HUES48 (cell line): ENCODE results near the gene YWHAG.
A peak's percentile ranks its signal among the peaks of the same experiment; 100 is the strongest.
"Not testable (repeated sequence)": the region's sequence is repeated elsewhere in the genome, so short reads cannot be mapped to it uniquely, and the experiment has no call there.

Experiments used
- H3K27ac ChIP-seq: one replicate; pipeline ENCODE4 v1.7.0; 2013; ENCODE audit warnings: low read depth, low read length, inconsistent platforms
- H3K27me3 ChIP-seq: 2 replicates; pipeline ENCODE4 v1.6.1; 2013; ENCODE audit warnings: mild to moderate bottlenecking, low read length; ENCODE audit not compliant: control insufficient read depth, insufficient read depth
- H3K36me3 ChIP-seq: 2 replicates; pipeline ENCODE4 v1.6.1; 2013; ENCODE audit warnings: low read length; ENCODE audit not compliant: control insufficient read depth, insufficient read depth
- H3K4me1 ChIP-seq: 2 replicates; pipeline ENCODE4 v1.6.1; 2013; ENCODE audit warnings: mild to moderate bottlenecking, low read length; ENCODE audit not compliant: control insufficient read depth, insufficient read depth
- H3K4me3 ChIP-seq: 2 replicates; pipeline ENCODE4 v1.5.1; 2013; ENCODE audit warnings: mild to moderate bottlenecking, low read depth, low read length
- H3K9ac ChIP-seq: 2 replicates; pipeline ENCODE4 v1.6.1; 2013; ENCODE audit warnings: mild to moderate bottlenecking, low read depth, low read length, moderate library complexity
- H3K9me3 ChIP-seq: 2 replicates; pipeline ENCODE4 v1.6.1; 2013; ENCODE audit warnings: low read length; ENCODE audit not compliant: control insufficient read depth, insufficient read depth

Gene YWHAG

DNA sequence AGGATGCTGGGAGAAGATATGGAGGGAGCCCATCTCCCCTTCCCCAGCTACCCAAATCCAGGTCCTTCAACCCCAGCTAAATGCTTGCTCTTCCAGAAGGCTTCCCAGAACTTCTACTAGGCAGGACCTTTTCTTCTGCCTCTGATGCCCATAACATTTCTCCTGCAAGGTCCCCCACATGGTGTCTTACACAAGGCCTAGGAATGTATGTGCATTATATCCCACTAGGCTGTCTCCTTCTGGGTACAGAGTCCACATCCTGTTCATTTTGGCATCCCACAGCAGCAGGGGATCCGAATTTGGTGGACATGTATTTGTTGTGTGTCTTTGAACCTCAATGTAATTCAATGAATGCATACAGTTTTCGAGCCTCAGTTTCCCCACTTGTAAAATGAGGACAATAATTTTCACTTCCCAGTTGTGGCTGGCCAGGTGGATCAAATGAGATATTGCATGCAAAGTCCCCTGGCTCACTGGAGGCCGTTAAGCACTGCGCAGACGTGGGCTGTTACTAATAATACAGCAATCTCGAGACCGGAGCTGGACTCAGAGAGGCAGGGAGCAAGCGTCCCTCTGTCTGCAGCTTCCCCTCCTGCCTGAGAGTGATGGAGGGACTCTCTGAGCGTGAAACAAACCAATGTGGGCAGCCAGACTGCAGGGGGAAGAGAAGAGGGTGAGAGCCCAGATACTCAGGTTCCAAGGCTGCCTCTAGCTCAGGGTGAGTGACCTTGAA, 18.6 kb upstream of the YWHAG start:
- H3K9ac ChIP-seq = no peak overlapping the region
- H3K27ac ChIP-seq = no peak overlapping the region
- no peak overlapping the region for H3K4me3 ChIP-seq
- no peaks in the 10 kb centered on the region for H3K9me3 ChIP-seq
- H3K27me3 ChIP-seq = no peaks in the 10 kb centered on the region
- peaks cover 4% of the 10 kb centered on the region for H3K4me1 ChIP-seq
- H3K36me3 ChIP-seq = no peaks in the 10 kb centered on the region

DNA sequence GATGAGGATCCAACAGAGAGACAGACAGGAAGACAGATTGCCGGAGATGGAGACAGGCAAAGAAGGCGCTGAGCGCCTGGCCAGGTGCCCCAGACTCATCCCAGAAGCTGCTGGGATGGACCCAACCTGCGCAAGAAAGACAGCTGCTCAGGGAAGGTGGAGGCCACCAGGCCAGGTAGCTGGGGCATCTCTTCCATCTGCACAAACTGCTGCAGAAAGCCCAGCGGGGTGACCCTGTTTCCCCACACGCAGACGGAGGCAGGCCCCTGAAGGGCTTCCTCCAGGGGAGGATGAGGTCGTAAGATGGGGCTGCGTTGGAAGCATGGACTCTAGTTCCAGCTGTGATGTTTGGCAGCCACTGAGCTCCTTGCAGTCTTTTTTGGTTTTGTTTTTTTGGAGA, 16.5 kb upstream of the YWHAG start:
- H3K36me3 ChIP-seq = no peaks in the 10 kb centered on the region
- peaks cover 2% of the 10 kb centered on the region for H3K4me1 ChIP-seq
- H3K27ac ChIP-seq = no peak overlapping the region
- no peak overlapping the region for H3K9ac ChIP-seq
- H3K9me3 ChIP-seq = no peaks in the 10 kb centered on the region
- H3K4me3 ChIP-seq = no peak overlapping the region
- no peaks in the 10 kb centered on the region for H3K27me3 ChIP-seq

DNA sequence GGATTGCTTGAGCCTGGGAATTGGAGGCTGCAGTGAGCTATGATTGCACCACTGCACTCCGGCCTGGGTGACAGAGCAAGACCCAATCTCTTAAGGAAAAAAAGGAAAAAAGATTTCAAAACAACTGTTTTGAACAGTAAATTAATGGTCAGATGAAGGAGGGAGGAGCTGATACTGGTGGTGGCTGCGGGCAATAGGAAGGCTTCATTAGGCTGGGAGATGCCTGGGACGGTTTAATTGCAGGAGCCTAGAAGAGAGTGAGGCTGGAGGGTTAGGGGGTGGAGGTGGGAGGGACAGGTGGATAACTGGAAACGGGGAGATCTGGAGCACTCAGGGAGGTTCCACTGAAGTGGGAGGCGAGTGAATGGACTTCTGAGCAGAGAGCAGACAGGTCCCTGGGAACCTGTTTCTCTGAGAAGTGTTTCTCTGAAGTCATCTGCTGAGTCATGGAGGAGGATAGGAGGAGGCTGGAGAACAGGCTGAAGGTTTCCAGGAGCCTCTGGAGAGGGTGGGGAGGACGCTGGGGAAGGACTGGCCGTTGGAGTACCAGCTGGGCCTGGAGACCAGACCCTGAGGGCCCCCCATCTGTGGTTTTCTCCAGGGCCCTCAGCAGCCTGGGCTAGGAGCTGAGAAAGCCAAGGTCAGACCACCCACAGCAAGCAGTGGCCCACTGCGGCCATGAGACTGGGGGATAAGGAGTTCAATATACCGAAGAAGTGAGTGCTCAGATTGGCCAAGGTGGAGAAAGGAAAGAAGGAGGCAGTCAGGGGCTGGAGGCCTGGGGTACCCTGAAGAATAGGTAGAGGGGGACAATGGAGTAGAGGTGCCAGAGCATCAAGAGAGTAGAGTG, 14.4 kb upstream of the YWHAG start:
- no peak overlapping the region for H3K4me3 ChIP-seq
- H3K27ac ChIP-seq = no peak overlapping the region
- no peaks in the 10 kb centered on the region for H3K36me3 ChIP-seq
- no peaks in the 10 kb centered on the region for H3K4me1 ChIP-seq
- H3K9me3 ChIP-seq = no peaks in the 10 kb centered on the region
- H3K27me3 ChIP-seq = no peaks in the 10 kb centered on the region
- H3K9ac ChIP-seq = no peak overlapping the region

DNA sequence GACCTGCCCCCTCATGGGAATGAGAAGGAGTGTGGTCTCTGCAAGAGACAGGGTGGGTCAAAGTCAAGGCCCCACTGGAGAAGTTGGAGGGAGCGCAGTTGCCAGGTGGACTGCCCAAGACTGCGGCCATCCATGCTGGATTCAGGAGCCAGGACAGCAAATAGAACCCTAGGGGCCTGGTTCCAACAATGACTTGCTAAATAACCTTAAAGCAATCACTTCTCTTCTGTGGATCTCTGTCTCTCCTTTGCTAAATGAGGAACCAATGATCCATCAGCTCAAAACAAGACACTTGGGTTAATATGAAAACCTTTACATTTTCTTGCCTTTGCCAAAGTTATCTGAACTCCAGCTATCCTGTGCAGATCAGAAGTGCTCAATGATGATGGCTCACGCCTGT, 12.6 kb upstream of the YWHAG start:
- Histone ChIP-seq H3K27ac (no peak overlapping the region), H3K4me1 (no peaks in the 10 kb centered on the region), H3K9ac (no peak overlapping the region), H3K9me3 (no peaks in the 10 kb centered on the region), H3K4me3 (no peak overlapping the region), H3K27me3 (no peaks in the 10 kb centered on the region), H3K36me3 (no peaks in the 10 kb centered on the region)

DNA sequence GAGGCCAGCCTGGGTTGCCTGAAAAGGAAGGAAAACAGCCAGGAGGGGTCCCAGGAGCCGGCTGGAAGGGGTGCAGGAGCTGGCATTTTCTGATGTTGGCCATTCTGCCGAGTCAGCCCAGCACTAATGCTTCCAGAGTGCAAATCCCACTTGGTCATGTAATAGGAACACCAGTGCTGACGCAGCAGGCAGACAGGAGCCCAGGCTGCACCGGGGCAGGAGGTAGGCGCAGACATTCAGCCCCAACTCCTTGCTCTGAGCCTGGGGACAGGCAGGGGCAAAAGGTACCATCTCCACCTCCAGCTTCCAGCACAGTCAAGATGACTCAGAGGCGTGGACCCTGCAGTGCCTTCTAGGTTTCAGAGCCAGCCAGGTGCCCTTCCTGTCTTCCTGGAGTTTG, 10.2 kb upstream of the YWHAG start:
- peaks cover 8% of the 10 kb centered on the region for H3K4me1 ChIP-seq
- no peak overlapping the region for H3K27ac ChIP-seq
- H3K4me3 ChIP-seq = no peak overlapping the region
- H3K36me3 ChIP-seq = no peaks in the 10 kb centered on the region
- H3K27me3 ChIP-seq = no peaks in the 10 kb centered on the region
- no peaks in the 10 kb centered on the region for H3K9me3 ChIP-seq
- no peak overlapping the region for H3K9ac ChIP-seq

DNA sequence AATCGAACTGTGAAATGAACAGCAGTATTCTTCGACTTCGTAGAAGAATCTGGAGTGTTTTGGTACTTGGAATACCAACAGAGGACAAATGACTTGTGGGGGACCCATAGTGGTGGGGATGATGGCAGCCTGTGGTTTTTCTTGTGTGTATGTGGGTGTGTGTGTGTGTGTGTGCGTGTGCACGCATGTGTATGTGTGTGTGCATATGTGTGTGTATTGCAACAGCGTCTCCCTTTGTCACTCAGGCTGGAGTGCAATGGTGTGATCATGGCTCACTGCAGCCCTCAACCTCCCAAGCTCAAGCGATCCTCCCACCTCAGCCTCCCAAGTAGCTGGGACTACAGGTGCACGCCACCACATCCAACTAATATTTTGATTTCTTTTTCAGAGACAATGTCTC, 9.4 kb upstream of the YWHAG start:
- H3K27me3 ChIP-seq = no peaks in the 10 kb centered on the region
- no peak overlapping the region for H3K27ac ChIP-seq
- peaks cover 10% of the 10 kb centered on the region for H3K4me1 ChIP-seq
- H3K36me3 ChIP-seq = no peaks in the 10 kb centered on the region
- H3K9ac ChIP-seq = no peak overlapping the region
- no peak overlapping the region for H3K4me3 ChIP-seq
- no peaks in the 10 kb centered on the region for H3K9me3 ChIP-seq

DNA sequence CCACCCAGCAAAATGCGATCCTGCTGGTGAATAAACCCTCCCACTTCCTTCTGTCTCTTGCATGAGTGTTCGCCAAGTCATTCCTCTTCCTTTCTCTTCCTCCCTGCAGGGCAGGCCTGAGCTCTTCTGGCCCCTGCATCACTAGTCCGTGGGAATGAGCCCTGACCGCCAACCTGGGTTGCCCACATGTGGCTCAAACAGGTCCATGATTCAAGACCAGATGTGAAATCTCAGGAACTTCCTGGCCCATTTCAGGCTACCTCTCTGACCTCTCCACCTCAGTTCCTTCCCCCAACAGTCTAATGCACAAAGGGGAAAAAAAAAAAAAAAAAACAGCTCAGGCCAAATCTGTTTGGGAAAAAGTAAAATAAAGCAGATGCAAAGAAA, 5.4 kb upstream of the YWHAG start:
- Histone ChIP-seq H3K36me3 (no peaks in the 10 kb centered on the region), H3K27me3 (no peaks in the 10 kb centered on the region), H3K9ac (peak overlapping the region; percentile 40; the same call in 1 of the 2 replicates), H3K4me3 (no peak overlapping the region), H3K4me1 (peaks cover 15% of the 10 kb centered on the region), H3K27ac (peak overlapping the region; percentile 75), H3K9me3 (no peaks in the 10 kb centered on the region)

DNA sequence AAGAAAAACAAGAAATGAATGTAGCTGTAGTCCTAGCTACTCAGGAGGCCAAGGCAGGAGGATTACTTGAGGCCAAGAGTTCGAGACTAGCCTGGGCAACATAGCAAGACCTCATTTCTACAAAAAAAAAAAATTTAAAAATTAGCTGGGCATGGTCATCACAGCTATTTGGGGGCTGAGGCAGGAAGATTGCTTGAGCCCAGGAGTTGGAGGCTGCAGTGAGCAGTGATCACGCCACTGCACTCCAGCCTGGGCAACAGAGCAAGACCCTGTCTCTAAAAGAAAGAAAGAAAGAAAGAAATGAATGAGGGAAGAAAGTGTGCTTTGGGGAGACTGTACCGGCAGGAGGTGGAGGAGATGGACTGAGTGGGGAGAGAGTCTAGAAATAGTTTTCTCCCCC, 5.0 kb upstream of the YWHAG start:
- H3K9ac ChIP-seq, H3K4me3 ChIP-seq, H3K9me3 ChIP-seq, H3K36me3 ChIP-seq, H3K27me3 ChIP-seq: not testable (repeated sequence)
- Histone ChIP-seq H3K4me1 (peaks cover 15% of the 10 kb centered on the region), H3K27ac (peak overlapping the region; percentile 75)

DNA sequence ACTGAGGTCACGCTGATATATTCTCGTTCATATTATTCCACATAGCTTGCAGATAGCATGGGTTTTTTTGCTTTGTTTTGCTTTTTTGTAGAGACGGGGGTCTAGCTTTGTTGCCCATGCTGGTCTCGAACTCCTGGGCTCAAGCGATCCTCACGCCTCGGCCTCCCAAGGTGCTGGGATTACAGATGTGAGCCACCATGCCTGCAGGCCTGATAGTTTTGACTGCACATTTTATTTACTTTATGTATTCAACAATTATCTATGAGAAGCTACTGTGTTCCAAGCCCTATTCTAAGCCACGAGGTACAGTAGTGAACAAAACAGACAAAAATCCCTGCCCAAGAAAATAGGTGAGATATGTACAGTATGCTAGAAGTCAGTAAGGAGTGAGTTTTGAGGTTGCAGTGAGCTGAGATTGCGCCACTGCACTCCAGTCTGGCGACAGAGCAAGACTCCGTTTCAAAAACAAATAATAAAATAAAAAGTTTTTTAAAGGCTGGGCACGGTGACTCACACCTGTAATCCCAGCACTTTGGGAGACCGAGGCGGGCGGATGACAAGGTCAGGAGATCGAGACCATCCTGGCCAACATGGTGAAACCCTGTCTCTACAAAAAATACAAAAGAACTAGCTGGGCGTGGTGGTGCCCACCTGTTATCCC, 1.3 kb upstream of the YWHAG start:
- H3K4me3 ChIP-seq = no peak overlapping the region
- no peaks in the 10 kb centered on the region for H3K27me3 ChIP-seq
- no peaks in the 10 kb centered on the region for H3K9me3 ChIP-seq
- H3K4me1 ChIP-seq = peaks cover 32% of the 10 kb centered on the region
- H3K36me3 ChIP-seq = peaks cover 23% of the 10 kb centered on the region
- H3K27ac ChIP-seq = peak overlapping the region; percentile 98
- peak overlapping the region; percentile 57; the same call in 1 of the 2 replicates for H3K9ac ChIP-seq

DNA sequence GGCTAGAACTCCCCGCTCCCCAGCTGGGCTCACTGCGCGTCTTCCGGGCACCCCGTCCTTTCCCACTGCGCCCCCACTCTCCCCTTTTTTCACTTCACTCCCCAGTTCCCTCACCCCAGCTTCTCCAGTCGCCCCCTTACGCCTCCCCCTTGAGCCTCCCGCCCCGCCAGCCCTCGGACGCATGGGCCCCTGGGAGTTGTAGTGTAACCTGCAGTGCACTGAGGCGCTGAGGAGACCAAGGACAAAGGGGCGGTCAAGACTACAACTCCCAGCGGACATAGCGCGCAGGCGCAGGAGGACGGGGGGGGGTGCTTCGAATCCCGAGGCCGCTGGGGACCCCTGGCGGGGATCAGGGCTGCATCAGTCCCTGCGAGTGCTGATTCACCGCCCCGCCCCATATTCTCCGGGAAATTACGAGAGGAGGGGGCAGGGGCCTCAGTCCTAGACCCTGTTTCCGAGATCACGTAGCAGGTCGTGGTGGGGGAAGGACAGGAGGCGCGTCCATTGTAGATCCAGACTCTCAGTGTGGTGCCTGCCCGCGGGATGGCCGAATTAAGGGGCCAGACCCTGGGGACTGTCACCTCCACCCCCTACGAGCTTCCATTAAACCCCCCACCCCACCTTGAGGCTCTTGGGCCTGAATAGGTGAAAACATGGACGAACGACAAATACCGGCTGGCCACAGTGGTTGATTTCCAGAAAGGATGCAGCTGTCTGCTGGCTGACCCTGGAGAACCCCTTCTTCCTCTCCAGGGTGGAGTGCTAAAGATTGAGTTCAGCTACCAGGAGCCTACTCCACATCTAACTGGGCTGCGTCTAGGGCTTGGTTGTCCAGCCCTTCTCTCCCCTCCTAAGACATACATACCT, 553 bp upstream of the YWHAG start:
- H3K27ac ChIP-seq = peak overlapping the region; percentile 98
- peak overlapping the region; percentile 100 for H3K4me3 ChIP-seq
- H3K27me3 ChIP-seq = no peaks in the 10 kb centered on the region
- H3K9me3 ChIP-seq = no peaks in the 10 kb centered on the region
- peaks cover 32% of the 10 kb centered on the region for H3K4me1 ChIP-seq
- H3K36me3 ChIP-seq = peaks cover 30% of the 10 kb centered on the region
- peak overlapping the region; percentile 100 for H3K9ac ChIP-seq
